ENCODE data around the gene VAC14.

- TF ChIP-seq CTCF (IDR thresholded peaks at IDR 0.05; ENCODE audit: insufficient read depth, low read length) (no peak), REST (IDR thresholded peaks at IDR 0.05; ENCODE audit: insufficient replicate concordance, low read depth) (no peak)
These were observed 130.8 kb downstream of the VAC14 start for GRCh38 chr16:70670175-70670574.
